NCI-H1436 (cell line): ENCODE measurements around the gene MYEOV.

Source experiments
- DNase-seq: peaks from one replicate; lab custom pipeline; 2025; lab: John Stamatoyannopoulos, UW

The MYEOV gene

DNA sequence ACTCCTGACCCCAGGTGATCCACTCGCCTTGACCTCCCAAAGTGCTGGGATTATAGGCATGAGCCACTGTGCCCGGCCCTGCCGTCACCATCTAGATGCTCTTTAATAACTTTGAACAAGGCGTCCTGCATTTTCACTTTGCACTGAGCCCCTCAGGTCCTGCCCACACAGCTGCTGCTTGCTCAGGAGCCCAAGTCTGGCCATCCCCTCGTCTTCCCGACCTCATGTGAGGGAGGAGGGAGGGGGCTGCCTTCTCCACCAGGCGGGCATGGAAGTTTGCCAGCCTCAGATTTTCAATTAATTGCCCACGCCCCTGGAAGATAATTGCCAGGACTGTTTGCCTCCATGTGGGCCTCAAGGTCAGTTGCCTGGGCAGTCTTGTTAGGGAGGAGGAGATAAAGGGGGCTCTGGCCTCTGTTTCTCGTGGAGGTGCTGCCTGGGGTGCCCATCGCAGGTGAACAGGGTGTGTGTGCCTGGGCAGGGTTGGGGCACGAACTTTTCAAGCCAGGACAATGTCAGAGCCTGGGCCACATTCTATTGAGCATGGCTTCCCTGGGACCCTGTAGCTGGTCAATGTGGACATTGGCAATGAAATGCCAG lies 27.9 kb upstream of the MYEOV start:
- no peak for DNase-seq

DNA sequence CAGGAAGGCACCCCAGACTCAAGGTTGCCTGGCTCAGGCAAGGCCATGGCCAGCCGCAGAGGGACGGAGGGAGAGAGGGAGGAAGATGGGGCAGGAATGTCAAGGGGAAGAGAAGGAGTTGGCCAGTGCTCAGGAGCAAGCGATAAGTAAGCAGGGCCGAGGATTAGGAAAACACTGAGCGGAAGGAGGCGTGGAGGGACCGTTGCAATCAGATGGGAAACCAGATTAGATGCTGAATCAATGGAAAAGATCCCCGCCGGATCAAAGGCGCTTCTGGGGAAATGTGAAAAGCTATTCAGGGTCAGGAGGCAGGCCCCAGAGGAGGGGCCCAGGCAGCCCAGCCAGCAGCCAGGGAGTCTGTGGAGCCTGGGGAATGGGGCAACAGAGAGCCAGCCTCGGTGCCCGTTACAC lies 26.6 kb upstream of the MYEOV start:
- no peak for DNase-seq

DNA sequence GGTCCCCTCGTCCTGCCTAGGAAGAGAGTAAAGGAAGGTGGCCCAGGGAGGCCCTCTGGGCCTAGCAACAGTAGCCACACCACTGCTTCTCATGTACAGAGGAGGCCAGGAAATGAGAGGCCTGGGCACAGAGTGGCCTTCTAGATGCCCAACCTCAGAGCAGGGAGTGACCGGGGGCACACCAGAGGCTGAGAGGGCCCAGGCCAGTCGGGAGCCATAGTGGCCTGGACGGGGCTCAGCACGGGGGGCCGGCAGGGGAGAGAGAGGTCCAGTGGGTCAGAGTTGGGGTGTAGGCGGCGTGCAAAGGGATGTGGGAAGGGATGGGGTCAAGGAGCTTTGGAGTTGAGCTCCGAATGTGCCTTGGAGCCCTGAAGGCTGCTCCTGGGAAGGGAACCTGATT lies 25.0 kb upstream of the MYEOV start:
- no peak for DNase-seq

DNA sequence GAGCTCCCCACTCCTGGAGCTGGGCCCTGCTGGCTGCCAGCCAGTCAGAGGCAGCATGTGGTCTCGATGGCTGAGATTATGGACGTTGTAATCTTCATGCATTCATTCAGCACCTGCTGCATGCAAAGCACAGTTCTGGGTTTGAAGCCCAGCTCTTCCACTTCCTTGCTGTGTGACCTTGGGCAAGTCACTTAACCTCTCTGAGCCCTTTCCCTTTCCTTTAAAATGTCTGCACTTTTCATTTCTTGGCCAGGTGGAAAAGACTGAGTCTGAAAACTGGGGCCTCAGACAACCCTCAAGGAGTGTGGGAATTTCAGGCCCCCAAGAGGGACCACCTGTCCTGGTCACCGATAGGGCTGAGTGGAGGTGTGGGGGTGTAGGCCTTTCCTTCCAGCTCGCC lies 24.6 kb upstream of the MYEOV start:
- DNase-seq = no peak

DNA sequence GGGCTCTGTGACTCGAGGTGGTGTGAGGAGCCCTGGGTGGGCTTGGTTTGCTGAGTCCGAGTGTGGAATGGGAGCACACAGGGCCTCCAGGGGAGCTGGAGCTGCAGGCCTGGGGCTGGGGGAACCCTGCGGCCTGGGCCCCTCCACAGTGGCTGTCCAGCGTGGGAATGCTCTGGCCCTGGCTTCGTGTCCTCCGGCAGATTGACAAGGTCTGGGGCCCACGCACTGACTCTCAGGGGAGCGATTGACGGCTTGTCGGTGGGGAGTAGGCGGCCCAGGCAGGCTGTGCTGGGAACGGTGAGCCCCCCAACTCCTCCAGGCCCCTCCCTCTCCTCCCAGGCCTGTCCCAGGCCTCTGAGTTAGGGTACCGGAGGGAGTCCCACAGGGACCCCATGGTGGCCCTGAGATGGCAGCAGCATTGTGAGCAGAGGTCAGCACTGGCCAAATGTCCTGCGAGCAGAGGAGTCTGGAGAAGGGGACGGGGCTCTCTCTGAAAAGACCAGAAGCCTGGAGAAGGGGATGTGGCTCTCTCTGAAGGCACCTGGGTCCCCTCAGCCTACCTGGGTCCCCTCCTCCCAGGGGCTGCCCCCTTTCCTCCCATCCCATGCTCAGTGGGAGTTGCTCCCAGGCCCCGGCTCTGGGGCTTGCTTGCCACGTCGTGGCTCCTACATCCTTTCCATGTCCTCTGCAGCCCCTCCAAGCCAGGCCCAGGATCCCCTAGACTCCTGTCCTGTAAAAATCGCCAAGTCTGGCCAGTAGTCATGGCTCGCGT lies 23.8 kb upstream of the MYEOV start:
- DNase-seq = no peak

DNA sequence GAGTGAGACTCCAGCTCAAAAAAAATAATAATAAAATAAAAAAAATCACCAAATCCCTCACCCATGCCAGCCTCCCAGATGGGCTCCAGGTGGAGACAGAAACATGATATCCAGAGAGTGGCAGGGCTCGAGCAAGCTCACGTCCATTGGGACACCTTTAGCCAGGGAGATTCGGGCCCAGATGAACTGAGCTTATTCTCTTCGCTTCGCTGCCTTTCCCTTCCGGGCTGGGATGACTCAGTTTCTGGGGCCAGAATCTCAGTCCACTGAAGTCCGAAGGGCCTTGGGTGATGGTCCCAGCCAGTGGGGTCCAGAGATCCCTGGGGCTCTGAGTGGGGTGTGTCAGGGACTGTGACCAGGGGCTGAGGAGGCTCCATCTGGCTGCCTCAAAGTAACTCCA lies 23.0 kb upstream of the MYEOV start:
- DNase-seq = no peak

DNA sequence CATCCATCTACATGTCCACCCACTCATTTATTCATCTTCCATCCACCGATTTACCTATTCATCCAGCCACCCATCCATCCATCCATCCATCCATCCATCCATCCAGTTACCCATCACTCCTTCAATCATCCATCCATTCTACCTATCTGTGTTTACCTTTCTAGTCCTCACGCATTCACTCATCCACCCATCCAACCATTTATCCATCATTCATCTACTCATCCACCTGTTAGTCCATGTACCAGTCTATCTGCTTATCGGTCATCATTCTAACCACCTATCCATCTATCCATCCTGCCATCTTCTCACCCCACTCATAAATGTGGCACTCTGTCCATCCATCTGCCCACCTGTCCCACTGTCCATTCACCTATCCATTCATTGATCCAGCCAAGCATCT lies 21.9 kb upstream of the MYEOV start:
- no peak for DNase-seq

DNA sequence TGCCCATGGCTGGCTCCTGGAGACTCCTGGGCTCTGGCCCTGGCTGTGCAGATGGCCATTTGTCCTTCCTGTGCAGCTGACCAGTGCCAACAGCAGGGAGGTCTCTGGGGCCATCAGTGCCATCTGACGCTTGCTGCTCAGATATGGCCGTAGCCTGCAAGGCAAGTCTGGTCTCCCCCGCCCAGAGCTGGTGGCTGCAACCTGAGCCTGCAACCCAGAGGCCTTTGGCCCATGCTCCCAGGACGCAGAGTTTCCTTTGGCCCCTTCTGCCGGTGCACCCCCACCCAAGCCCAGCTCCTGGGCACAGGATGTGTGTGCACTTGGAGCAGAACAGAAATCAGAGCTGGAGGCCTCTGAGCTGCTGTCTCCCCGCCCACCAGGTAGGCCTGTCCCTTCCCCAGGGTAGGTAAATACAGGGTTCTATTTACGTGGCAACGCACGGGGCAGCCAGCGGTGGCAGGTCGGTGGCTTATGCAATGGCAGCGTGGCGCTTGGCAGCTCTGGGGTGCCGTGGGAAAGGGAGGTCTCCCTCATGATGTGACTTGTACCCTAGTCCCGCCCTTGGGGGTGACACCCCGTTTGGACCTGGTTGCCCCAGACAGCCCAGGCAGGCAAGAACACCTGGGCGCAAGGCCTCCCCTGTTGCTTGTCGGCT lies 21.0 kb upstream of the MYEOV start:
- no peak for DNase-seq

DNA sequence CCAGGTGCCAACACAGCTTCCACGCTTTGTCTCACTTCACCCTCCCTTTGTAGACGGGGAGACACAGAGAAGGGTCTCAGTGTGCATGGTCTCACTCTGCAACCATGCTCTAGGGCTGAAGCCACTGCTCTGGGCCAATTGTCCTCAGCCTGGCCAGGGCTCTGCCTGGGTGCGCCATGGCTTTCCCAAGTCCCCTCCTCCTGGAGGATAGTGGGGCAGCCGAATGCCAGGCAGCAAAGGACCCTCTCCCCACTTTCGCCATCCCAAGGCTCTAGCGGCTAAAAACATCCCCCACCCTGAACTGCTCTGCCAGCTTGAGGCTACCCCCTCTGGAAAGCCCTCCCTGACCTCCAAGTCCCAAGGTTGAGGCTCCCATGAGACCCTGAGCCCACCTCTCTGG lies 20.4 kb upstream of the MYEOV start:
- DNase-seq = no peak

DNA sequence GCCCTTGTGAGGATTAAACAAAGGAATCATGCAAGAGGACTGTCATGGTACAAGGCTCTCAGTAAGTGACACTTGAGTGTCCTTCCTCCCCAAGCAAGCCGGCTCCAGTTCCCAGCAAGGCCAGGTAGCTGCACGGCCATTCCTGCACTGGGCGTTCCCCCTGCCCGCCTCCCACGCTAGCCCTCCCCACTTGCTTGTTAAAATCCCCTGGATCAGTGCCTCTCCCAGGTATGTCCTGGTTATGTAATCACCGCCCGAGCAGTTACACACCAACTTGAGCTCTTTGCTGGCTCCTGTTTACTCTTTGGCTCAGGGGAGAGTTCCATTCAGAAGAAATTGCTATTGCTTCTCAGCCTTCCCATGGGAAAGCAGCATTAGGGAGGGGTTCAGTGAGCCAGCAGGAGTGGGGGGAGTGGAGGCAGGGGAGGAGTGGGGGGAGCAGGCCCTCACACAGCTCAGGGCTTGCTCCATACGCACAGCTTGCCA lies 19.4 kb upstream of the MYEOV start:
- peak; percentile 17 for DNase-seq

DNA sequence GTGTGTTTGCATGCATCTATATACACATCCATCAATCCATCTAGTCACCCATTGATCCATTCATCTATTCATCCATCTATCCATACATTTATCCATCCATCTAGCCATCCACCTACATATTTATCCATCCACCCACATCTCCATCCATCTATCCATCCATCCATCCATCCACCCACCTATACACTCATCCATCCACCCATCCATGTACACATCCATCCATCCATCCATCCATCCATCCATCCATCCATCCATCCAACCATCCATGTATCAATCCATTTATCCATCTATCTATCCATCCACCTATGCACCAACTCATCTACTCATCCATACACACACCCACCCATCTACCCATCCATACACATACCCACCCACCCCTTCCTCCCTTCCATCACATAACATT lies 18.8 kb upstream of the MYEOV start:
- no peak for DNase-seq

DNA sequence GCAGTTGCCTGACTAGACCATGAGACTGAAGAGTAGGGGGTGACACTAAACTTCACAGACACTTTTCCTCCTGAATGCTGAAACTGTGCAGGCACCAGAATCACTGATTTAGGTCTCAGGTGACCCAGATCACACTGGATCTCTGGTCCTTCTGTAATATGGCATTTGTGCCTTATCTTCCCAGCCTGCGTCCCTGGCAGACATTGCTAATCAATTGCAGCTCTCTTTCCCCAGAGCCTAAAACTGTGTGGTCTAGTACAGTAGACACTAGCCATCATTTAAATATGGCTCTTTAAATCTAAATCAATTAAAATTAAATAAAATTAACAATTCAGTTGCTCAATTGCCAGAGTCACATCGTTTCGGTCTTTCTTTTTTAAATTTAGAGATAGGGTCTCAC lies 17.8 kb upstream of the MYEOV start:
- no peak for DNase-seq

DNA sequence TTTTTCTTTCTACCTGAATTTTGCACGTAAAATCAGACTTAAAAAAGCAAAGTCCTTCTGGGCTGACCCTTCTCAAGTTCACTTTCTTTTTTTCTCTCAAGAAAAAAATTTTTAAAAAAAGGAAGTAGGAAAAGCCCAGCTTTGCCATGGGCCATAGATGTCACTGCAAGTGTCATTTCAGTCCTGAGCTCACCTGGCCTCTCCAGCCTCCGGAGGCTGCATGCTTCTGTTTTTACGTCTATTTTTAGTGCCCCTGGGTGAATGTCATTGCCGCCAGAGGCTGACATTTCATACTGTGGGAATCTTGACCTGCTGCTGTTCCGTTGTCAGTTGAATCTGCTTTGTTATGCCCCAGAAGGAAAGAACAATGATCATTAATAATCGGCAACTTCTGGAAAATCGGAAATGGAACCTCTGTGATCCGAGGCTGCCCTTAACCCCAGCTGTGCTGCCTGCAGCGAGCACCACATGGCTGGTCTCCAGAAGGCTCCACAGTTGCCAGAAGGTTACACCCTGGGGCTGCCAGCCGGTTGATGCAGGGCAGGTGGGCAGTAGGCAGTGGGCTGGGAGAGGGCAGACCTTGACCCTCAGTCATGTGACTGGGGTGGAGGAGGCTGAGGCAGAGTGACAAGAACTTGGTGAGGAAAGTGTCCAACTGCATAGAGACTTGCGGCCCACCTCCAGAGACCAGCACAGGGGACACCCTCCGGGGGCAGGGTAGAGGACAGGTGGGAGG lies 16.7 kb upstream of the MYEOV start:
- DNase-seq = no peak

DNA sequence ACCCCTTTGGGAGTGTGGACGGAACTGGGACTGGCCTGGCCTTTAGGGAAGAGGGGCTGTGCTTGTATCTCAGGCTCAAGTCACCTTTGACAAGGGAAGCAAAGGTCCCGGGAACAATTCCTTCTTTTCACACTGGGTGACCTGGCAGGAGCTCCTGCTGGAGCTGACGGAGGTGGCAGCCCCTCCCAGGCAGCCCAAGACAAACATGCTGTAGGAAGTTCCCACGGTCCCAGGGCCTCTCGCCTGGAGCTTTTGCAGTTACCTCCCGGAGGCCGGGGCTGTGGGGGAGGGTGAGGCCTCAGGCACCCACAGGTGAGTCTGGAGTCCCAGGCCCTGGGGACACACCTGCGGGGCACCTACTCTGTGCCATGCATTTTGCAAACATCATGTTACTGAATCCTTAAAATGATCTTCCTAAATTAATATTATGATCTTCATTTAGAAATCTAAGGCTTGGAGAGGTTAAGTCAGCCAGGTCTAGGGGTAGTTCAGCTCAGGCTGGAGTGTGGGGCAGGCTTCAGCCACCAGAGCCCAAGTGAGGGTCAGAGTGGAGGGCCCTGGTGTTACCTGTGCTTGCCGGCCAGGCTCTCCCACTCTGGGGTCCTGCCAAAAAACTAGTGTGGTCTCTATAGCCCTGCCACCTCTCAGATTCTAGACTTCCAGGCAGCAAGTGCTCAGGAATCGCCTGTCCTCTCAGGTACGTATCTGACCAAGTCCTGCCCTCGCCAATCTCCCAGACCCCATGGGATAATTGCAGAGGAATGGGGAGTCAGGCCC lies 15.7 kb upstream of the MYEOV start:
- no peak for DNase-seq

DNA sequence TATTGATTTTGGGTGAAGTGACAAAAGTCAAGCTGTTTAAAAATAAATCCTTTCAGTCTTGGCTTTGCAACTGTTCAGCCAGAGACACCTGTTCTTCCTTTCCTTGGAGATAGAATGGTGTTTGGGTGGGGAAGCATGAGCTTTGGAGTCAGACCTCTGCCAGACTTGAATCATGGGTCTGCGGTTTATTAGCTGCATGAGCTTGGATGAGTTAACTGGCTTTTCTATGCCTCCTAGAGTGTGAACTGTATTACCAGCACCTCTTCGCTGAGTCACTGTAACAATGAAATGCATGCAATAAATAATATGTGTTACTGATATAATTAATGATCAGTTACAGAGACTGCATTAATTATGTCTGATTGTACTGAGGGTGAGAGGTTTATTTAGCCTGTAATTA lies 13.5 kb upstream of the MYEOV start:
- DNase-seq = no peak

DNA sequence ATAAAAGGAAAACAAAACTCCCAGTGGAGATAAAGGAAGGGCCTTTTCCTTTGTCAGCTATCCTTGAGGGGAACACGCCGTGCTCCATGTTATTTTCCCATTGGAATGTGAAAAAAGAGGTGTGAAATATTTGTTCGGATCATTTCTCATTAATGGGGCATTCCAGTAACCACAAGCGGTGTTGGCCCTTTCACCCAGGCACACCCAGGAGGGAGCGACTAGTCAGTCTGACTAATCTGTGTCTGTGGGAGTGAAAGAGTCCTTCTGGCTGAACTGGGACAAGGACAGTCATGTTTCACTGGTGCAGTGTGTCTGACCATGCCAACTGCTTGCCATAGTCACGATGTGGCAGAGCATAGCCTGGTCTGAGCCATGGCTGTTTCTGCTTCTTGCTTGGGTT lies 13.0 kb upstream of the MYEOV start:
- DNase-seq = no peak

DNA sequence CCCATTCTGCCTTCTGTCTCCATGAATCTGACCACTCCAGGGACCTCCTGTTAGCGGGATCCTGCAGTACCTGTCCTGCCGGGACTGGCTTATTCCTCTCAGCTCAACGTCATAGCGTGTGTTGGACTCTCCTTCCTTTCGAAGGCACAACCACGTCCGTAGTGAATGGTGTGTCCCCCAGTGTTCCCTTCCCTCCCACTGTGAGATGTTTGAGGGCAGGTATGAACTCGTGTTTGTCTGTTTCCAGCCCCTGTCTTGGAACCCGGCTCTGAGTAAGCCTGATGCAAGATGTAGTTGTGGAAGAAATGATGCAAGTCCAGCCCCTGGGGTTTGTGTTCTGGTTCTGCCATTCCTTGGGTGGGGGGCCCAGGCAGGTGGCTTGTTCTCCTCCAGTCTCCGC lies 10.5 kb upstream of the MYEOV start:
- no peak for DNase-seq

DNA sequence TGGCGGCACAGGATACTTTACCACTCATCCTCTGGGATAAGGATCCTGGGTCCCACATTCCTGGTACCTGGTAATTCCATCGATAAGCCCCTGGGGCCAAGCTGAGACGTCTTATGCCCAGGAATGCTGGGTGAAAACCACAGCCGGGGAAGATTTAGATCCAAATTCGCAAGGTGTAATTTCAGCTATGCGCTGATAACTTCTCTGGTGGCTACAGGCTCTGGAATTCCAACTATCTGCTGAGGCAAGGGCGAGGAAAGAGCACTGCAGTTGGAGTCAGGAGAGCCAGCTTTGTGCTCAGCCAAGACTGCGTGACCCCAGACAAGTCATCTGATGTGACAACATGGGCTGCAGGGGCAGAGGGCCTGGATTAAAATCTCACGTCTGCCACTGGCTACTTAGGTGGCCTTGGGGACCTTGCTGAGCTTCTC lies 9.9 kb upstream of the MYEOV start:
- DNase-seq = no peak

DNA sequence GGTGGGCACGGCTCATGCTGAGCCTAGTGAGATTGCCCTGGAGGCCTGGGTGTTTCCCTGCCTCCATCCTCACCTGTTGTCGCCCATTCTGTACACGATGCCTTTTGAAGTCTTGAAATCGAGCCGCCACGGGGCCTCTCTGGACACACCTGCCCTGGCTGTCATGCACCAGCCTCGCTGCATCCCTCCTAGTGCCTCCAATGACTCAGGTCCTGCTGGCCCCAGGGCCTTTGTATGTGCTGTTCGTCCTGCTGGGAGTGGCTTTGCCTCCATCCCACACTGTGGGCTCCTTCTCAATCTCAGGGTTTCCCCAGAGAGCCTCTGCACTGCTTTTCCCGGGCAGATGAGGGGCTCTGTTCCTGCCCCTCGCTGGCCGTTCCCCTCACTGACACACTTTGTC lies 8.9 kb upstream of the MYEOV start:
- no peak for DNase-seq

DNA sequence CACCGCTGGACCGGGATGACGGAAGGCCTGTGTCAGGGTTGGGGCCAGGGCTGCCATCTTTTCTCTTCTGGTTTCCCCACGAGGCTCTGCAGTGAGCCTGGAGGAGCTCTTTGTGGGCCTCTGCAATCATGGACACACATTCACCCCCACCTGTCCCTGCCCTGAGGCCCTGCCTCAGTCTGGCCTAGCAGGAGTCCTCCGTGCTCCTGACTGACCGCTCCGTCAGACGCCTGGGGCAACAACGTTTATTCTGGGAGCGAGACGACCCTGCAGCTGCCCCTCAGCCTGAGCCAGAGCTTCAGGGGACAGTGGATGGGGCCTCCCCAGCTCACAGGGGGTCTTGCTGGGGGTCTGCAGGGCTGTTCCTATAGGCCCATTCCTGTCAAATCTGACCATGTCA lies 8.2 kb upstream of the MYEOV start:
- no peak for DNase-seq

DNA sequence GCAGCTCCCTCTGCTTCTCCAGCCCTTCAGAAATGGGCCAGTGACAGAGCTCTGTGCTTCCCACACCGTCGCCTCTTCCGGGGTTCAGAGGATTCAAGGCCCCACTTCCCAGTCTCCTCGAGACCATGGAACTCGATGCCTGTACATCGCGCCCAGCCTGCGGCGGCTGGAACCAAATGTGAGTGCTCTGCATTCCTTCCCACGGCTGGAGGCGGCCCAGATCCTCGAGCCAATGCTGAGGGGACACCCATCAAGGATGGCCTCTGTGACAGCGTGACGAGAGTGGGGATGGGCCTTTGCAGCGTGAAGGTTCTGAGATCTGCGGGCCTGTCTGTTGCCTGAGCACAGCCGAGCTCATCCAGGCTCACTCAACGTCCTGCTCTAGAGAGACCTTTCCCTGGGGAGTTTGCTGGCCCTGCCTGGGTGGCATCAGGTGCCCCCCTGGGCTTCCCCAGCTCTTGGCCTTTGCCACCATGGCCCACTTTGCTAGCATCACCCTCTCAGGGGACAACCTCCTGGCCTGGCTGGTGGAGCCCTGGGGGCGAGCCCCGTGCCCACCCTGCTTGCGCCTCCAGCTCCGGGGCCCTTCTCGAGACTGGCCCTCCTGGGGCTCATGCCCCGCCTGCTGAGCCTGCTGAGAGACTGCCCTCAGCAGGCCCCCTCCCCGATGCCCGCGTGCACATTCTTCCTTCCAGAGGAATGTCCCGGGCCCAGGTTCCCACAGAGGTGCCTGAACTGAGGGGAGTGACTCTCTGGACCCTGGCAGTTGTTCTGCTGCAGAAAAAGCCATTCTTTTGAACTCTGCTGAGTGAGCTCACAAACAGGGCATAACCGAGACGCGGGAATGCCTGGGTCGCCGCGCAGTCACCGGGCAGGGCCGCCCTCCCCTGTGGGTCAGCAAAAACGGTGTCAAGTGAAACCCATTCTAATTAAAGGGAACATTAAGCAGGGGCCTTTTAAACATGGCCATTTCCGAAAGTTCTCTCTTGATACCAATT lies 7.3 kb upstream of the MYEOV start:
- no peak for DNase-seq
